GM18502 (cell line): Measurements from ENCODE around the gene ACTL7A.
"Not testable (repeated sequence)": the region's sequence is repeated elsewhere in the genome, so short reads cannot be mapped to it uniquely, and the experiment has no call there.

Experiments
- ATAC-seq: cut with Tn5 transposase; IDR thresholded peaks from one replicate; pipeline ENCODE4 v1.9.1; 2021; ENCODE audit warnings: mild to moderate bottlenecking; ENCODE audit not compliant: unreplicated experiment, poor library complexity

The ACTL7A gene, protein sequence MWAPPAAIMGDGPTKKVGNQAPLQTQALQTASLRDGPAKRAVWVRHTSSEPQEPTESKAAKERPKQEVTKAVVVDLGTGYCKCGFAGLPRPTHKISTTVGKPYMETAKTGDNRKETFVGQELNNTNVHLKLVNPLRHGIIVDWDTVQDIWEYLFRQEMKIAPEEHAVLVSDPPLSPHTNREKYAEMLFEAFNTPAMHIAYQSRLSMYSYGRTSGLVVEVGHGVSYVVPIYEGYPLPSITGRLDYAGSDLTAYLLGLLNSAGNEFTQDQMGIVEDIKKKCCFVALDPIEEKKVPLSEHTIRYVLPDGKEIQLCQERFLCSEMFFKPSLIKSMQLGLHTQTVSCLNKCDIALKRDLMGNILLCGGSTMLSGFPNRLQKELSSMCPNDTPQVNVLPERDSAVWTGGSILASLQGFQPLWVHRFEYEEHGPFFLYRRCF

GRCh38 chr9:108861997-108862396 lies at the start of gene ACTL7A:
Gene ACTL7A (plus strand): TSS chr9:108862266. CDS start chr9:108862323, 57 bp downstream.
- no peak for ATAC-seq

- no peak for ATAC-seq
Measured at GRCh38 chr9:108812396-108813025, 49.6 kb upstream of the ACTL7A start.

DNA sequence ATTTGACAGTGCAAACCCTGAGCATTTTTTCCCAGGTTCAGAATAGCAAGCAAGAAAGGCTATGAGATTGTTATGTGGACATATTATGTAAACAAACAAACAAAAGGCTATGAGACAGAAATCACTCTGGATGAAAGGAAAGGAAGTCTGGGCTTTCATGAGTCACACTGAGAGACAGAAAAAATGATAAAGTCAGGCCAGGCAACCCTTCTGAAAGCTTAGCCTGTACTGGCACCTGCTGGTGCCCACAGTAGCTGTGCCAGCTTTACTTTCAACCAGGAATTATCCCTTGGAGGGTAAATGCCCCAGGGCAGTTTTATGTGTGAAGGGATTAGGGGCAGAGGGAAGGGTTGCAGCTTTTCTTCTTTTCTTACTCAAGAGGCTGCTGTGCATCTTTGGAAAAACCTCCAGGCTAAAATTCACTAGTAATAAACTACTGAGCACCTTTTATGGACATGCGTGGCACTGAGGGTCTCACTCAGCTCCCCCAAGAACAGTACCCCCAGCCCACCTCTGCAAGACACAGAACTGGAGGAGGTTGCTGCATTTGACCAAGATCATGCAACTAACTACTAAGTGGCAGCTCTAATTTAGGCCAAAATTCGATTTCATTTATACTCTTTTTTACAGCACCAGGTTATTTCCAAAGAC lies 48.0 kb upstream of the ACTL7A start:
- ATAC-seq, result no peak

- ATAC-seq, result no peak
Measured at GRCh38 chr9:108815156-108815555, 46.9 kb upstream of the ACTL7A start.

GRCh38 chr9:108816037-108816436 lies 46.0 kb upstream of the ACTL7A start:
- ATAC-seq, result peak; percentile 57

- no peak for ATAC-seq
Measured at GRCh38 chr9:108823829-108824228, 38.2 kb upstream of the ACTL7A start.

- ATAC-seq, result no peak
Measured at GRCh38 chr9:108830272-108830671, 31.8 kb upstream of the ACTL7A start.

DNA sequence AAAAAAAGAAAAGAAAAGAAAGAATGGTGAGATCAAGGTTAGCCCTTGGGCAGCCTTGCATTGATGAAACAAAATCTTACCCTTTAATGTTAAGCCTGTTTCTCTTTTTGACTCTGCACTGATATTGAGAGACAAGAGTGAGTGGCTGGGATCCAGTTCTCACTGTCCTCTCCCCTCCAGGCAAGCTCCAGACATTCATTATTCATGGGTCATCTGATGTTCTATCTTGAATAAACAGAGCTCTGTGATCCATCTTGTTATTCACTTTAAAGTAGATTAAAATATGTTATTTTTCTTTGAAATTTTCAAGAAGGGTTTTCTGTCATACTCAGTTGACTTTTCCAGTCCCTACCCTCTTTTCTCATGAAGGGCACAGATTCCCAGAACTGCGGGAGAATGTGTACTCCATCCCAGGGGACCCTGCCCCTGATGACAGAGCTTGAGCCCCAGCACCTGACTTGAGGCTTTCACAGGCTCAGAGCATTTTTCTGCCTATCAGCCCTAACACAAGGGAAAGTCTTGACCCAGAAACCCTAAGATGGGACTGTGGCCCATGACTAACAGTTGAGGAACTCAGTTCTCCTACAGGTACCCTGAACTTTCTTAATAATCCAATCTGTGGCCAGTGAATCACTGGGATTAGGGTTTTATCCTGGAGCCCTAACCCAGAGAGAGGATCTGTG lies 30.4 kb upstream of the ACTL7A start:
- no peak for ATAC-seq

- ATAC-seq, result no peak
Measured at GRCh38 chr9:108832179-108832500, 29.9 kb upstream of the ACTL7A start.

DNA sequence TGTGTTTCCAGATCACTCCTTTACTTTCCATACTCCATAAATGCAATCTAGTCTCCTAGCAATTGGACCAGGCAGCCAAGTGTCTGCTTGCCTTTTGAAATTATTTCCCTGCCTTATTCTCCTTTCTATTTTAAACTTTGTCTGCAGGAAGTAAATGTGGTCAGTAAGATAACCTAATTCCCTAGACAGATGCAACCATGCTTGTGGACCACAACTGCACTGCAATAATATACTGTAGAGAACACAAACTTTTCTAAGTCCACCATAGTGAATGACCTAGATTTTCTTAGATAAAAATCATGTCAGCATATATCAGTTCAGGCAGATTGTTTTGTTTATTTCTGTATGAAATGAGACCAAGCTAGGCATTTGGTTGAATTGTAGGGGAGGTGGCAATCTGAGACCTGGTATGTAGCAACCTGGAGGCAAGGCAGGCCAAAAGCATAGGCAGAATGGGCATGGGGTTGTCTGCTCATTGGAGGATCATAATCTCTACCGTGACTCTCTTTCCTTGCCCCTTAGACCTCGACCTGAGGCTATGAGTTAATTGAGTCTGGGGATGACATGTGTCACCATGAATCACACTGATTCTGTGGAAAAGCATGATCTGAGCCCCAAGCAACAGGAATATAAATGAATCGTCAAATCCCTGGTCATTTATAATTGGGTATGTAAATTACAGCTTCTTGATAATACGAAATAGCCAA lies 27.0 kb upstream of the ACTL7A start:
- no peak for ATAC-seq

- no peak for ATAC-seq
Measured at GRCh38 chr9:108835831-108836230, 26.2 kb upstream of the ACTL7A start.

DNA sequence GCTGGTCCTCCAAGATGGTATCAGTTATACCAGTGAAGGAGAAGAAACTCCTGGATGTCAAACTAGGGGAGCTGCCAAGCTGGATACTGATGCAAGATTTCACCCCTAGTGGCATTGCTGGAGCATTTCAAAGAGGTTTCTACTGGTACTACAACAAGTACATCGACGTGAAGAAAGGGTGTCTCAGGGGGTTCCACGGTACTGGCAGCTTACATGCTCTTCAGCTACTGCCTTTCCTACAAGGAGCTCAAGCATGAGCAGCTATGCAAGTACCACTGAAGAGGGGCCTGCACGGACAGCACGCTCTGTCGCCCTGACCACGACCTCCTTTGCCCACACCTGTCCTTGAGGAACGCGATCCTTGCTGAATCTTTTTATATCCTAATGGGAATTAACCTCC lies 25.7 kb upstream of the ACTL7A start:
- ATAC-seq, result no peak

DNA sequence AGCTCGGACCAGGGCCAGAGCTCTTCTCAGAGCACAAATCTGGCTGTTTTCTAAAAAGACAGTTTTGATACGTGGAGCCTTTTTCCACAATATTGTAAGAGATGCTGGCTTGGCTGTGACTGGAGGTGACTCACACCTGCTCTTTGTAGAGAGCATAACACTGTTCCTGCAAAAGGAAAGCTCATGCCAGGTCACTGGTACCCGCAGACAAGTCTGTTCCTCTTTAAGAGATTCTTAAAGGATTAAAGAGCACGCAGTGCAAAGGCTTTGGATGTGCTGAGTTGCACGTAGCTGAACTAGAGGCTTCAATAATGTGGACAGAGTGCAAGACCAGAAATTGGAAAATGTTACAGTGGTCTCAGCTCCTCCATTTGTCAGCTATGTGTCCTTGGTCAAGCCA lies 25.3 kb upstream of the ACTL7A start:
- ATAC-seq, result no peak

DNA sequence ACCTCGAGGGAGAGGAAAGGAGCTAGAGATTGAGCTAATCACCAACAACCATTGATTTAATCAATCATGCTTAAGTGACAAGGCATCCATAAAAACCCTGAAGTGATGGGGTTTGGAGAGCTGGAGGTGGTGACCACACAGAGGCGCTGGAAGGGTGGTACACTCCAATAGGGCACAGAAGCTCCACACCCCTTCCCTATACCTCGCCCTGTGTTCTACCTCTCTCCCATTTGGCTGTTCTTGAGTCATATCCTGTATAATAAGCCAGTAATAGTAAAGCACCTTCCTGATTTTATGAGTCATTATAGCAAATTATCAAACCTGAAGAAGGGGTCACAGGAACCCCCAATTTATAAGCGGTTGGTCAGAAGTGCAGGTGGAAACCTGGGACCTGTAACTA lies 24.5 kb upstream of the ACTL7A start:
- ATAC-seq, result no peak

GRCh38 chr9:108838017-108838416 lies 24.0 kb upstream of the ACTL7A start:
- no peak for ATAC-seq

DNA sequence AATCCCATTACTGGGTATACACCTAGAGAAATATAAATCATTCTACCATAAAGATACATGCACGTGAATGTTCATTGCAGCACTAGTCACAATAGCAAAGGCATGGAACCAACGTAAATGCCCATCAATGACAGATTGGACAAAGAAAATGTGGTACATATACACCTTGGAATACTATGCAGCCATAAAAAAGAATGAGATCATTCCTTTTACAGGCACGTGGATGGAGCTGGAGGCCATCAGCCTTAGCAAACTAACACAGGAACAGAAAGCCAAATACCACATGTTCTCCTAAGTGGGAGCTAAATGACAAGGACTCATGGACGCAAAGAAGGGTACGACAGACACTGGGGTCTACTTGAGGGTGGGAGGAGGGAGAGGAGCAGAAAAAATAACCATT lies 22.5 kb upstream of the ACTL7A start:
- not testable (repeated sequence) for ATAC-seq

DNA sequence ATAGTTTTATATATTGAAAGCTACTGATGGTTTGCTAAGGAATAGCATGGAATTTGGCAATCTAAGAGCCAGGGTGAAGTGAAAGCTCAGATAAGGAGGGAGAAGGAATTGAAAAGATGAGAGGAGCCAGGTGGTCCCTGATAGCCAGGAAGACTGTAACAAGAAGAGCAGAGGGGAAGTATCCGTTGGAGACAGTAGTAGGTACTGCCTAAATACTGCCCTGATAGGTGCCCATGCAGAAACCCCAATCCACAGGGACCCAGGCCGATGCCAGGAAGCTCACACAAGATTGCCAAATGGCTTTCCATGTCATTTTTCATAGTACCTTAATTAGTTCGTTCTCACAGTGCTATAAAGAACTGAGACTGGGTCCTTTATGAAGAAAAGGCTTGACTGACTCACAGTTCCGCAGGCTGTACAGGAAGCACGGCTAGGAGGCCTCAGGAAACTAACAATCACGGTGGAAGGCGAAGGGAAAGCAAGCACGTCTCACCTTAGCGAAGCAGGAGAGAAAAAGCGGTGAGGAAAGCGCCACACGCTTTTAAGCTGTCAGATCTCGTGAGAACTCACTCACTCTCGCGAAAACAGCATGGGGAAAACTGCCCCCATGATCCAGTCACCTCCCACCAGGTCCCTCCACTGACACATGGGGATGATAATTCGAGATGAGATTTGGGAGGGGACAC lies 19.3 kb upstream of the ACTL7A start:
- no peak for ATAC-seq

DNA sequence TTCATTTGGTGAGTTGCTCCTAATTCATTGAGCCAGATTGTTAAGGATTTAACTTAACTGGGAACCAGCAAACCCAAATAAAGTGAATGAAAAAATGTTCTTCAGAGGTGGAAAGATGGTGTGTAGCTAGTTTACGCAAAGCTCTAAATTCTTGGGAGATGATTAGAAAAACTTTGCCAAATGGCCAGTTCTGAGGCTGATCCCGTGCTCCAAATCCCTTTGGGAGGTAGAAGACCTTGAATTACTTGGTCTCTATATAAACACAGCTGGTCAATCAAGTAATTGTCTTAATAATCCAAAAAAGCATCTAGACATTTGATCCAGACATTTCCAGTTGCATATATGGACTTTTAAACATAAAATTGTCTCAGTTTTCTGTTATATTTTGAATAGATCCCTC lies 17.7 kb upstream of the ACTL7A start:
- ATAC-seq, result no peak

DNA sequence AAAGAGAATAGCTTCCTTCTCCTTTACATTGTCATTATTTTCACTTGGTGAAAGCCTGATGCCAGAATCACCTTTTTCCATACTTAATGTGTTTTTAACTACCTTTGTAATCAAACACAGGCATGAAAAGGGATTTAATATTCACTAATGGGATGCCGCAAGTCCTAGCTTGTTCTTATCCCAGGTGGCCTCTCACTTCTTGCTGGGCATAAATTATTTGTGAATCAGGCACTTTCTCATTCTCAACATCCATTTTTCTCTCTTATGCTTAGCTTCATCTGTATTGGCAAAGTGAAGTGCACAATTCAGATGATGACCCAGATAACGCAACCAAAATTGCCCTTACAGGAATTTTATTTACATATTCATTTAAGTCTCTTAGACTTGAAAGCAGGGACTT lies 17.2 kb upstream of the ACTL7A start:
- ATAC-seq, result no peak

- ATAC-seq, result no peak
Measured at GRCh38 chr9:108845507-108845906, 16.6 kb upstream of the ACTL7A start.
